Calu3 (cell line): ENCODE measurements around the gene ATP13A3. TPM values are rescaled to one million over a fixed set of nuclear protein-coding genes. Genes with fewer than 3 reads are reported as not detected.

Experiments
- BruUV-seq: library from RNA; stranded (reverse); fragments of 400-500 nt; replicated peaks from 2 replicates; lab custom pipeline; 2021; lab: Mats Ljungman, UMichigan
- CTCF ChIA-PET: fragments of 300-600 bp; sonication (Branson Sonifier 250); formaldehyde crosslinking; loops from one replicate; lab custom pipeline; 2022; ENCODE audit warnings: antibody characterized with exemption; lab: Charles Lee
- DNase-seq: peaks from one replicate; pipeline ENCODE4 v3.0.0; 2022
- H3K27ac Mint-ChIP-seq: one replicate; pipeline ENCODE4 v1.8.0; 2022; ENCODE audit warnings: mixed read lengths; ENCODE audit not compliant: unreplicated experiment
- H3K27me3 Mint-ChIP-seq: one replicate; pipeline ENCODE4 v1.8.0; 2022; ENCODE audit warnings: mixed read lengths; ENCODE audit not compliant: unreplicated experiment
- H3K36me3 Mint-ChIP-seq: one replicate; pipeline ENCODE4 v1.8.0; 2022; ENCODE audit warnings: mild to moderate bottlenecking, moderate library complexity, mixed read lengths; ENCODE audit not compliant: insufficient read depth, unreplicated experiment
- H3K4me1 Mint-ChIP-seq: one replicate; pipeline ENCODE4 v1.8.0; 2022; ENCODE audit warnings: mild to moderate bottlenecking, low read depth, mixed read lengths; ENCODE audit not compliant: unreplicated experiment
- H3K4me3 Mint-ChIP-seq: one replicate; pipeline ENCODE4 v1.8.0; 2022; ENCODE audit warnings: mild to moderate bottlenecking, low read depth, moderate library complexity, mixed read lengths; ENCODE audit not compliant: unreplicated experiment
- H3K9me3 Mint-ChIP-seq: one replicate; pipeline ENCODE4 v1.8.0; 2022; ENCODE audit warnings: low read depth, mixed read lengths; ENCODE audit not compliant: unreplicated experiment
- CTCF ChIP-seq: fragments of 200-600 bp; IDR thresholded peaks from one replicate; pipeline ENCODE4 v1.8.0; 2022; ENCODE audit warnings: antibody characterized with exemption; ENCODE audit not compliant: unreplicated experiment
- intact Hi-C: fragments of 100-400 bp; cut with micrococcal nuclease; formaldehyde crosslinking; loops from one replicate; pipeline ENCODE4 v1.10.0; 2022; ENCODE audit not compliant: unreplicated experiment
- total RNA-seq: library from RNA; stranded (reverse); gene quantifications from 2 replicates; pipeline ENCODE4 v1.2.3, GENCODE V29; 2022

The ATP13A3 gene
- total RNA-seq, 1 experiment from 2014 or later, result 229 TPM

GRCh38 chr3:194387926-194388418 is 98.8 kb downstream of the ATP13A3 start:
- DNase-seq, result no peak
- no peak for TF ChIP-seq CTCF
- no peak overlapping the region for H3K4me3 Mint-ChIP-seq
- BruUV-seq, result no TSS peak
- no peaks in the 10 kb centered on the region for H3K36me3 Mint-ChIP-seq
- H3K9me3 Mint-ChIP-seq, result peaks cover 13% of the 10 kb centered on the region
- CTCF ChIA-PET, result interaction anchor here (1.6 to 1.9 kb wide), 2 partner anchors 11 kb away, joined by 3 to 5 read pairs; partner anchors contain the start of gene GP5
- intact Hi-C loops, result no loop called here
- no peaks in the 10 kb centered on the region for H3K4me1 Mint-ChIP-seq
- H3K27ac Mint-ChIP-seq, result no peak overlapping the region
- peaks cover 79% of the 10 kb centered on the region for H3K27me3 Mint-ChIP-seq

GRCh38 chr3:194387276-194387675 is 99.5 kb downstream of the ATP13A3 start:
- no peaks in the 10 kb centered on the region for H3K36me3 Mint-ChIP-seq
- peaks cover 13% of the 10 kb centered on the region for H3K9me3 Mint-ChIP-seq
- CTCF ChIA-PET, result interaction anchor here (1.6 to 1.9 kb wide), 2 partner anchors 10 to 12 kb away, joined by 3 to 5 read pairs; partner anchors contain the start of gene GP5
- H3K4me1 Mint-ChIP-seq, result no peaks in the 10 kb centered on the region
- H3K27me3 Mint-ChIP-seq, result peaks cover 86% of the 10 kb centered on the region
- H3K27ac Mint-ChIP-seq, result no peak overlapping the region
- BruUV-seq, result no TSS peak
- TF ChIP-seq CTCF, result no peak
- H3K4me3 Mint-ChIP-seq, result no peak overlapping the region
- intact Hi-C loops, result no loop called here
- no peak for DNase-seq

GRCh38 chr3:194386648-194387047 is 100.2 kb downstream of the ATP13A3 start:
- intact Hi-C loops, result no loop called here
- H3K27ac Mint-ChIP-seq, result no peak overlapping the region
- CTCF ChIA-PET, result interaction anchor here (1.4 to 1.9 kb wide), 2 partner anchors 8 to 12 kb away, joined by 5 read pairs; partner anchors contain the start of gene GP5
- no peak for DNase-seq
- no peaks in the 10 kb centered on the region for H3K4me1 Mint-ChIP-seq
- no TSS peak for BruUV-seq
- no peak overlapping the region for H3K4me3 Mint-ChIP-seq
- no peaks in the 10 kb centered on the region for H3K36me3 Mint-ChIP-seq
- H3K27me3 Mint-ChIP-seq, result peaks cover 92% of the 10 kb centered on the region
- no peak for TF ChIP-seq CTCF
- peaks cover 13% of the 10 kb centered on the region for H3K9me3 Mint-ChIP-seq

GRCh38 chr3:194386066-194386465 is 100.7 kb downstream of the ATP13A3 start:
- H3K4me1 Mint-ChIP-seq, result no peaks in the 10 kb centered on the region
- intact Hi-C loops, result no loop called here
- H3K27me3 Mint-ChIP-seq, result peaks cover 93% of the 10 kb centered on the region
- no peak for TF ChIP-seq CTCF
- CTCF ChIA-PET, result interaction anchor here (1.4 to 1.9 kb wide), 2 partner anchors 9 to 13 kb away, joined by 5 read pairs; partner anchors contain the start of gene GP5
- no peak overlapping the region for H3K4me3 Mint-ChIP-seq
- H3K36me3 Mint-ChIP-seq, result no peaks in the 10 kb centered on the region
- no TSS peak for BruUV-seq
- no peak overlapping the region for H3K27ac Mint-ChIP-seq
- peaks cover 13% of the 10 kb centered on the region for H3K9me3 Mint-ChIP-seq
- DNase-seq, result no peak
